ENCODE results near the gene ICAM2.

- TF ChIP-seq CTCF (IDR thresholded peaks at IDR 0.05) (no peak), EP300 (IDR thresholded peaks at IDR 0.05) (no peak)
Measured at GRCh38 chr17:63955791-63956190, 64.6 kb downstream of the ICAM2 start.

Measured in ovary (tissue), 3 donors.